Endothelial cell of umbilical vein (primary cell): ENCODE measurements around the gene FLNB. TPM values are rescaled to one million over a fixed set of nuclear protein-coding genes. Genes with fewer than 3 reads are reported as not detected.

Experiments used
- BruUV-seq: library from RNA; stranded (reverse); fragments of 400-500 nt; replicated peaks from 2 replicates; lab custom pipeline; 2021; lab: Mats Ljungman, UMichigan
- CTCF ChIA-PET: fragments of 300-600, 350-600 bp; sonication (Branson Sonifier 250); formaldehyde crosslinking; loops from one replicate; lab custom pipeline; 2021; ENCODE audit warnings: antibody characterized with exemption, inconsistent platforms; lab: Charles Lee
- POLR2A ChIA-PET: fragments of 300-600, 350-600 bp; sonication (Branson Sonifier 250); formaldehyde crosslinking; loops from one replicate; lab custom pipeline; 2021; ENCODE audit warnings: antibody characterized with exemption, inconsistent platforms; lab: Charles Lee
- DNase-seq: peaks from one replicate; pipeline ENCODE4 v3.0.0-alpha.2; 2011; ENCODE audit warnings: low read depth, low spot score
- FAIRE-seq: peaks from 2 replicates; lab custom pipeline; 2011; peaks lifted over from hg19 to GRCh38; lab: Jason Lieb, UNC
- H2AFZ ChIP-seq: 2 replicates; pipeline ENCODE4 v1.6.0; 2012; ENCODE audit warnings: low read depth, low read length, control low read depth, inconsistent platforms
- H3K27ac ChIP-seq: 2 replicates; pipeline ENCODE4 v1.5.1; 2011; ENCODE audit warnings: low read depth, mild to moderate bottlenecking, control low read depth, low read length, moderate library complexity; ENCODE audit not compliant: insufficient read depth
- H3K27me3 ChIP-seq, 2 experiments: 2 replicates each; pipeline versions ENCODE4 v1.6.0 to v1.6.1; 2011; ENCODE audit warnings: low read length in 2 of 2, mixed read lengths in 1 of 2; ENCODE audit not compliant: control insufficient read depth in 2 of 2, insufficient read depth in 2 of 2
- H3K36me3 ChIP-seq, 2 experiments: 2 replicates in 1 of 2; 3 replicates in 1 of 2; pipeline ENCODE4 v1.5.1; 2011; ENCODE audit warnings: low read length in 2 of 2, mild to moderate bottlenecking in 1 of 2, moderate library complexity in 1 of 2; ENCODE audit not compliant: control insufficient read depth in 2 of 2, insufficient read depth in 2 of 2; ENCODE audit errors: extremely low read depth in 1 of 2
- H3K4me1 ChIP-seq: 3 replicates; pipeline ENCODE4 v1.5.1; 2011; ENCODE audit warnings: mild to moderate bottlenecking, low read length; ENCODE audit not compliant: control insufficient read depth, insufficient read depth; ENCODE audit errors: extremely low read depth
- H3K4me2 ChIP-seq: 2 replicates; pipeline ENCODE4 v1.6.1; 2011; ENCODE audit warnings: low read length, control low read depth, mixed read lengths; ENCODE audit not compliant: insufficient read depth
- H3K4me3 ChIP-seq, 3 experiments: fragments of 200-600 bp in 1 of 3; sonication (generic), shearing (Covaris generic) in 1 of 3; replicated peaks in 1 of 3; 2 replicates each; pipeline ENCODE4 v1.5.1; 2011 to 2016; ENCODE audit warnings: control low read depth in 3 of 3, low read length in 3 of 3, mild to moderate bottlenecking in 2 of 3, inconsistent platforms in 1 of 3, low read depth in 1 of 3, moderate library complexity in 1 of 3; ENCODE audit not compliant: insufficient read depth in 1 of 3
- H3K79me2 ChIP-seq: 2 replicates; pipeline ENCODE4 v1.6.0; 2012; ENCODE audit warnings: low read length, inconsistent platforms; ENCODE audit not compliant: control insufficient read depth, insufficient read depth
- H3K9ac ChIP-seq: replicated peaks from 2 replicates; pipeline ENCODE3; 2011; ENCODE audit warnings: low read length, control low read depth; ENCODE audit not compliant: insufficient read depth; ENCODE audit errors: extremely low read depth
- H3K9me1 ChIP-seq: replicated peaks from 3 replicates; pipeline ENCODE4 v1.6.0; 2011; ENCODE audit warnings: mild to moderate bottlenecking, low read length; ENCODE audit not compliant: control insufficient read depth, insufficient read depth; ENCODE audit errors: extremely low read depth
- H3K9me3 ChIP-seq: replicated peaks from 2 replicates; pipeline ENCODE4 v1.5.1; 2012; ENCODE audit warnings: low read length, inconsistent platforms; ENCODE audit not compliant: control insufficient read depth, insufficient read depth
- H4K20me1 ChIP-seq: replicated peaks from 2 replicates; pipeline ENCODE3; 2011; ENCODE audit warnings: mild to moderate bottlenecking, low read length; ENCODE audit not compliant: control insufficient read depth, insufficient read depth; ENCODE audit errors: extremely low read depth
- EZH2 ChIP-seq: IDR thresholded peaks from 2 replicates; pipeline ENCODE4 v1.6.1; 2012; ENCODE audit warnings: borderline replicate concordance, low read depth, mild to moderate bottlenecking, moderate library complexity, low read length, inconsistent platforms; ENCODE audit not compliant: severe bottlenecking
- FOS ChIP-seq: IDR thresholded peaks from 2 replicates; pipeline ENCODE4 v1.6.1; 2011; ENCODE audit warnings: mild to moderate bottlenecking, low read length, moderate library complexity, borderline replicate concordance; ENCODE audit not compliant: insufficient read depth
- GATA2 ChIP-seq: IDR thresholded peaks from 2 replicates; pipeline ENCODE4 v1.7.0; 2011; ENCODE audit warnings: low read depth, mild to moderate bottlenecking, moderate library complexity, mixed read lengths, low read length; ENCODE audit not compliant: insufficient read length, insufficient read depth
- JUN ChIP-seq: IDR thresholded peaks from 2 replicates; pipeline ENCODE4 v1.6.1; 2011; ENCODE audit warnings: borderline replicate concordance, low read depth; ENCODE audit not compliant: insufficient read length, insufficient read depth
- MYC ChIP-seq: IDR thresholded peaks from one replicate; pipeline ENCODE4 v1.6.1; 2011; ENCODE audit warnings: mild to moderate bottlenecking, low read depth, low read length
- POLR2A ChIP-seq: IDR thresholded peaks from 2 replicates; pipeline ENCODE4 v1.6.1; 2012; ENCODE audit warnings: low read depth, mild to moderate bottlenecking, control low read depth, low read length
- POLR2AphosphoS5 ChIP-seq: IDR thresholded peaks from 2 replicates; pipeline ENCODE4 v1.6.1; 2012; ENCODE audit warnings: low read depth, mild to moderate bottlenecking, control low read depth, low read length, moderate library complexity; ENCODE audit not compliant: insufficient read depth
- dilution Hi-C: fragments of 300-500 bp; cut with MboI; formaldehyde crosslinking; loops from one replicate; pipeline ENCODE4 v1.15.0; 2019; ENCODE audit warnings: low sequenced_read_pairs; ENCODE audit not compliant: extremely low pct_ligation_motif_present
- intact Hi-C: fragments of 100-400 bp; cut with micrococcal nuclease; formaldehyde crosslinking; loops from one replicate; pipeline ENCODE4 v1.10.0; 2022
- polyA plus RNA-seq, 4 experiments: library from polyadenylated mRNA; depleted of rRNA in 3 of 4; stranded (reverse) in 3 of 4; unstranded in 1 of 4; fragments of >200 nt; gene quantifications; 2 replicates each; pipeline versions ENCODE4 v1.2.1 to v1.2.3, GENCODE V29; 2011 to 2012; ENCODE audit warnings: missing spikeins in 1 of 4
- total RNA-seq: library from RNA; stranded (reverse); gene quantifications from 2 replicates; pipeline ENCODE4 v1.2.3, GENCODE V29; 2021
- TF ChIP-seq, protein P1 (sequence below), 2 donors: IDR thresholded peaks; 1 replicate in 1 of 2; 2 replicates in 1 of 2; pipeline ENCODE4 v1.5.1; 2011; ENCODE audit warnings: low read length in 2 of 2, mild to moderate bottlenecking in 2 of 2, moderate library complexity in 2 of 2, control low read depth in 1 of 2, inconsistent platforms in 1 of 2, low read depth in 1 of 2; ENCODE audit not compliant: insufficient read depth in 1 of 2; ENCODE audit errors: extremely low read depth in 1 of 2
- TF ChIP-seq, protein P2 (sequence below): IDR thresholded peaks from 2 replicates; pipeline ENCODE4 v1.6.1; 2011; ENCODE audit not compliant: insufficient read depth, insufficient read length

FLNB gene
- total and polyA plus RNA-seq, 2 donors (not counting 3 experiments of a cell fraction or from before 2014, with no cell fraction given): 479 to 670 TPM

DNA sequence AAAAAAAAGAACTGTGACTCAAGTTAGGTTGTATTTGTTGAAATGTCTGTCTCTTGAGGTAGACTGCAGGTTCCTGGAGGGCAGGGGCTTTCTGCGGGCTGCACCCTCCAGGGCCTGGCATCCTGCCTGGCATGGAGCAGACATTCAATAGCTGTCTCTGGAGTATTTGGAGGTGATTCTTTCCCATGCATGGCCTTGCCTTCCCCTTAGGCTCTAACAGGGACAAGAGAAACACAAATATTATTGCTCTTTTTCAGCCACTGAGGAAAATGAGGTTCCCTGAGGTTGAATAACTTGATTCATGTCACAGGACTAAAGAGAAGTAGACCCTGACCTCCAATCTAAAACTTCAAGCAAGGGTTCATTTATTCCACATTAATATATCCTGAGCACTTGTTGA is 18.6 kb upstream of the FLNB start:
- Histone ChIP-seq H3K79me2 (no peaks in the 10 kb centered on the region), H3K27ac (no peak overlapping the region), H3K4me2 (no peak overlapping the region), H3K9me3 (no peaks in the 10 kb centered on the region), H4K20me1 (no peaks in the 10 kb centered on the region), H3K9ac (no peak overlapping the region), H3K4me3 (no peak overlapping the region), H3K9me1 (no peaks in the 10 kb centered on the region), H3K4me1 (no peaks in the 10 kb centered on the region), H3K36me3 (no peaks in the 10 kb centered on the region), H2AFZ (no peak overlapping the region), H3K27me3 (no peaks in the 10 kb centered on the region)
- TF ChIP-seq FOS (no peak), JUN (no peak), POLR2AphosphoS5 (no peak), GATA2 (no peak), MYC (no peak), EZH2 (no peak), POLR2A (no peak)
- TF ChIP-seq, protein P1, sequence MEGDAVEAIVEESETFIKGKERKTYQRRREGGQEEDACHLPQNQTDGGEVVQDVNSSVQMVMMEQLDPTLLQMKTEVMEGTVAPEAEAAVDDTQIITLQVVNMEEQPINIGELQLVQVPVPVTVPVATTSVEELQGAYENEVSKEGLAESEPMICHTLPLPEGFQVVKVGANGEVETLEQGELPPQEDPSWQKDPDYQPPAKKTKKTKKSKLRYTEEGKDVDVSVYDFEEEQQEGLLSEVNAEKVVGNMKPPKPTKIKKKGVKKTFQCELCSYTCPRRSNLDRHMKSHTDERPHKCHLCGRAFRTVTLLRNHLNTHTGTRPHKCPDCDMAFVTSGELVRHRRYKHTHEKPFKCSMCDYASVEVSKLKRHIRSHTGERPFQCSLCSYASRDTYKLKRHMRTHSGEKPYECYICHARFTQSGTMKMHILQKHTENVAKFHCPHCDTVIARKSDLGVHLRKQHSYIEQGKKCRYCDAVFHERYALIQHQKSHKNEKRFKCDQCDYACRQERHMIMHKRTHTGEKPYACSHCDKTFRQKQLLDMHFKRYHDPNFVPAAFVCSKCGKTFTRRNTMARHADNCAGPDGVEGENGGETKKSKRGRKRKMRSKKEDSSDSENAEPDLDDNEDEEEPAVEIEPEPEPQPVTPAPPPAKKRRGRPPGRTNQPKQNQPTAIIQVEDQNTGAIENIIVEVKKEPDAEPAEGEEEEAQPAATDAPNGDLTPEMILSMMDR (IDR thresholded peaks at IDR 0.05; ENCODE audit: extremely low read depth in 1 of 2, insufficient read depth in 1 of 2, low read depth in 1 of 2, low read length in 2 of 2): no peak
- TF ChIP-seq, protein P2, sequence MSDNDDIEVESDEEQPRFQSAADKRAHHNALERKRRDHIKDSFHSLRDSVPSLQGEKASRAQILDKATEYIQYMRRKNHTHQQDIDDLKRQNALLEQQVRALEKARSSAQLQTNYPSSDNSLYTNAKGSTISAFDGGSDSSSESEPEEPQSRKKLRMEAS: no peak
- DNase-seq (no peak), FAIRE-seq (no peak)
- intact Hi-C loops (no loop called here), dilution Hi-C loops (no loop called here)
- BruUV-seq: no TSS peak
- CTCF ChIA-PET: no interaction called here
- POLR2A ChIA-PET: no interaction called here
